M059J (cell line): ENCODE data around the gene PPM1N. TPM values are rescaled to one million over a fixed set of nuclear protein-coding genes. Genes with fewer than 3 reads are reported as not detected.

Source experiments
- DNase-seq: peaks from one replicate; pipeline ENCODE4 v3.0.0-alpha.2; 2012; ENCODE audit warnings: low read depth
- total RNA-seq: library from RNA; depleted of rRNA; stranded (reverse); fragments of >200 nt; shearing (Covaris generic); gene quantifications from 2 replicates; pipeline ENCODE4 v1.2.3, GENCODE V29; 2014; rRNA removed

The PPM1N gene, protein sequence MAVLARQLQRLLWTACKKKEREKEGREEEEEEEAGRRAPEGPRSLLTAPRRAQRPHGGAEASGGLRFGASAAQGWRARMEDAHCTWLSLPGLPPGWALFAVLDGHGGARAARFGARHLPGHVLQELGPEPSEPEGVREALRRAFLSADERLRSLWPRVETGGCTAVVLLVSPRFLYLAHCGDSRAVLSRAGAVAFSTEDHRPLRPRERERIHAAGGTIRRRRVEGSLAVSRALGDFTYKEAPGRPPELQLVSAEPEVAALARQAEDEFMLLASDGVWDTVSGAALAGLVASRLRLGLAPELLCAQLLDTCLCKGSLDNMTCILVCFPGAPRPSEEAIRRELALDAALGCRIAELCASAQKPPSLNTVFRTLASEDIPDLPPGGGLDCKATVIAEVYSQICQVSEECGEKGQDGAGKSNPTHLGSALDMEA
- 0.64 TPM in 1 of 2 replicates, not detected in the other for total RNA-seq

DNA sequence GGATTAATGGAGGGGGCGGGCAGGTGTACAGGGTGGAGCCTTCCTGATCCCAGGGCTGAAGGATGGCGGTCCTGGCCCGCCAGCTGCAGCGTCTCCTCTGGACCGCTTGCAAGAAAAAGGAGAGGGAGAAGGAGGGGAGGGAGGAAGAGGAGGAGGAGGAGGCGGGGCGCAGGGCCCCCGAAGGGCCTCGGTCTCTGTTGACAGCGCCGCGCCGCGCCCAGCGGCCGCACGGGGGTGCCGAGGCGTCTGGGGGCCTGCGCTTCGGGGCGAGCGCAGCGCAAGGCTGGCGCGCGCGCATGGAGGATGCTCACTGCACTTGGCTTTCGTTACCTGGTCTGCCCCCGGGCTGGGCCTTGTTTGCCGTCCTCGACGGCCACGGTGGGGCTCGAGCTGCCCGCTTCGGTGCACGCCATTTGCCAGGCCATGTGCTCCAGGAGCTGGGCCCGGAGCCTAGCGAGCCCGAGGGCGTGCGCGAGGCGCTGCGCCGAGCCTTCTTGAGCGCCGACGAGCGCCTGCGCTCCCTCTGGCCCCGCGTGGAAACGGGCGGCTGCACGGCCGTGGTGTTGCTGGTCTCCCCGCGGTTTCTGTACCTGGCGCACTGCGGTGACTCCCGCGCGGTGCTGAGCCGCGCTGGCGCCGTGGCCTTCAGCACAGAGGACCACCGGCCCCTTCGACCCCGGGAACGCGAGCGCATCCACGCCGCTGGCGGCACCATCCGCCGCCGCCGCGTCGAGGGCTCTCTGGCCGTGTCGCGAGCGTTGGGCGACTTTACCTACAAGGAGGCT, at the start of gene PPM1N:
TSS of gene PPM1N (plus strand) at position 33 of the 785 bp plus-strand sequence. CDS start at position 63, 30 bp downstream.
- no peak for DNase-seq

DNA sequence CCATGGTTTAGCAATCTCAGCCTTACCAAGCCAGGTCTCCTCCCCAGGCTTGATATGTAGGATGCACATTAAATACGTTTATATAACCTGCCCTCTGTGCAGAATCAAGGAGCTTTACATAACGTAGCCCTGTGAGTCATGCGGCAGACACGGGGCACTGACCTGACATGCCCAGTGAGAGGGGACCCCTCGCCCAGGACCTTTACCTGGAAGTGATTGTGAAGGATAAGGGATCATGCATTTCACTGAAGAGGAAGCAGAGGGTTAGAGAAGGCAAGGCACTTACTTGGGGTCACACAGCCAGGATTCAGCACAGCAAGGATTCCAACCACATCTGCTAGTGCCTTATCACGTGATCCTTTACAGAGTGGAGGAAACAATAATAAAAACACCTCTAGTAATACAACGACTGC, 49.4 kb upstream of the PPM1N start:
- no peak for DNase-seq

DNA sequence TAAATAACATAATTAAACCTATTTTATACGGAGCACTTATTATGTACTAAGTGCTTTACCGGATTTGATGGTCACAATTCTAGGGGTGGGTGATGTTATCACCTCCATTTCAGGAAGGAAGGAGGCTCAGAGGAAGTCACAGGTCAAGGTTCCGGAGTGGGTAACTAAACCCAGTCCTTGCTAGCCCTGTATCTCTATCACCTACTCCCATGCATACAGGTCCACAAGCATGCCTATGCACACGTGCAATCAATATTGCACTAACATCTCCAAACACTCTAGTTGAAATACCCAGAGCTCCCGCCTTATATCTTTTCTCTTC, 48.3 kb upstream of the PPM1N start:
- no peak for DNase-seq

DNA sequence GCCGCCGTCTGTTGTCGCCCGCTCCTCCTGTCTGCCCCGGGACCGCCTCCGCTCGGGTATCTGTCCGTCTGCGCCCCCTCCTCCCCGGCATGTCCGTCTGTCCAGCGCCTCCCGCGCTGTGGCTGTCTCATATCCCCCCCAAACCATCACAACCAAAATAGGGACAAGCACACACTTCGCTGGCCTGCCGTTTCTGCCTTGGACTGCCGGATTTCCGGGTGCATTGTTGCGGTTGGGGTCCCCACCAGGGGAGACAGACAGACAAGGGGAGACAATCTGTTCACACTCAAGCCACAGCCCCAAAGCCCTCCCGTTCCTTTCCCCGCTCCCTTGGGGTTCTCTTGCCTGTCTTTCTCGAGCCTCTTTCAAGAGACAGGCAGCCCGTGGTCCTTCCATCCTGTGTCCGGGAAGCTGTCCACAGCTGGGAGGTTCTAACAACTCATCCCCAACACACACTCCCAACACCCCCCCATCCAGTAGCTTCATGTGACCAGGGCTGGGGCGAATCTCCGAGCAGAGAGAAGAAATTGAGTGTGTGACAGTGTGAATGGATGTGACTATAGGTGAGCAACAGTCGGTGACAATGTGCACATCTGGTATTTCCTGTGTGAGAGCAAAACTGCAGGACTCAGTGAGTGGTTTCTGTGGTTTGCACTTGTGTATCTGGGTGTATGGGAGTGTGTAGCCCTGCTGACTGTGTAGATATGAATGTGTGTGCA, 47.0 kb upstream of the PPM1N start:
- DNase-seq, result peak; percentile 71

DNA sequence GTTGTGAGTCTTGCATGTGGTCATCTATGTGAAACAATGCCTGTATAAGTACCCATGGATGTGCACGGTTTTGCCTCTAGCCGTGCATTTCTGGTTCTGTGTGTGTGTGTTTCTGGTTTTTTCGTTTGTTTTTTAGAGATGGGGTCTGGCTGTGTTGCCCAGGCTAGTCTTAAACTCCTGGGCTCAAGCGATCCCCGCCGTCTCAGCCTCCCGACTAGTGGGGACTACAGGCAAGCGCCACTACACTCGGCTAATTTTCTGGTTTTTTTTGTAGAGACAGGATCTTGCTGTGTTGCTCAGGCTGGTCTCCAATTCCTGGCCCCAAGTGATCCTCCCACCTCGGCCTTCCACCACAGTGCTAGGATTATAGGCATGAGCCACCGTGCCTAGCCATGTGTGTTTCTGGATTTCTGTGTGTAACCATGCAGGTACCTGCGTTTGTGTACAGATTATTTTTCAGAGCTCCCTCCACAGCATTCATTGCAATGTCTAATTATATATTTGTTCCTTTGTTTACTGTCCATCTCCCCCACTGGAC, 46.3 kb upstream of the PPM1N start:
- DNase-seq, result no peak

DNA sequence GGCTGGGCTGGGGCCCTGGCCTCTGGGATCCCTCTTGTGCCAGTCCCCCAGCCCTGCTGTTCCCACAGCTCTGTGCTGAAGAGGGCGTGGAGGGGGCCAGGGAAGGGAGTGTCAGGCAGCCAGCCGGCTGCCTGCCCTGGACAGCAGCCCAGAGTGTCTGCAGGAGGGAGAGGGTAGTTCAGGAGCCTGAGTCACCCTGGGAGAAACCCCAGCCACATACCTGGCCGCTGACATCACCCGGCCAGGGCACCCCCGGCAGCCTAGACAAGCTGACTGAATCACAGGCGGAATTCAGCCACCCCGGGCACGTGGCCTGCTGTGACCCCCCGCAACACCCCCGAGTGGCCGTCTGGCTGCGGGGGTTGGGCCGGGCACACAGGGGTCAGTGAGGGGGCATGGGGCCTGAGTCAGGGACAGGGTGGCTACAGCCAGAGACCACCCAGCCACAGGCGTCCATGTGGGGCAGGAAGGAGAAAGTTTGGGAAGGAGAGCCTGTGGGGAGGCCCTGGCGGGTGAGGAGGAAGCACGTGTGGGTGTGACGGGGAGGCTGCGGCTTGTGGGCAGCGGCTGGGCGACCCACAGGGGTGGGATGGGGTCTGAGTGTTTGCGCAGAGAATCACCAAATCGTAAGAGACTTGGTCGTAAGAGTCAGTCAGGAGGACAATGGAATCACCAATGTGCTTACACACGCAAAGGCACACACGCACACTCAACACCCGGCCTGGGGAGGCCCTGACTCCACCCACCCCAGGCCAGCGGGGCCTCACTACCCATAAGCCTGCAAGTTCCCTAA, 42.3 kb upstream of the PPM1N start:
- peak; percentile 99 for DNase-seq

DNA sequence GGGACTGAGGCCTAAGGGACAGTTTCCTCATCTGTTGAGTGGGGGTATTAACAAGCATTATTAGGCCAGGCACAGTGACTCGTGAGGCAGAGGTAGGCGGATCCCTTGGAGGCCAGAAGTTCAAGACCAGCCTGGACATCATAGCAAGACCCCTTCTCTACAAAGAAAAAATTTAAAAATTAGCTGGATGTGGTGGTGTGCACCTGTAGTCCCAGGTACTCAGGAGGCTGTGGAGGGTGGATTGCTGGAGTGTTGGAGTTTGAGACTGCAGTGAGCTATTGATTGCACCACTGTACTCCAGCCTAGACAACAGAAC, 41.8 kb upstream of the PPM1N start:
- DNase-seq, result no peak

DNA sequence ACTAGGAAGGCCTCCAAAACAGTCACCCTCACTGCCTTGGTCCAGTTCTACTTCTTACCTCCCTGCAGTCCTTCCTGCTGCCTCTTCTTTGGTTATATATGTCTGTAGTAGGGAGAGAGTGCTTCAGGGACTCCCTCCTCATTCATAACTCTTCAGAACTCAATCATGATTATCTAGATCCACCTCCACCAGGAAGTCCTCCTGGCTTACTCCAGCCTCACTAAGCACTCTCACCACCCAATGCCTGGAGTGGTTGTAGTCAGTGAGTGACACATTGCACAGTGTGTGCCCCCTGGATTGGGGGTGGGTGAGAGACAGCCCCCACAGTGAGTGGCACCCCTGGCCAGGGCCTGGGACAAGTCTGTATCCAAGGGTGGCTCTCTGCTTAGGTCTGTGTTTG, 40.5 kb upstream of the PPM1N start:
- no peak for DNase-seq

DNA sequence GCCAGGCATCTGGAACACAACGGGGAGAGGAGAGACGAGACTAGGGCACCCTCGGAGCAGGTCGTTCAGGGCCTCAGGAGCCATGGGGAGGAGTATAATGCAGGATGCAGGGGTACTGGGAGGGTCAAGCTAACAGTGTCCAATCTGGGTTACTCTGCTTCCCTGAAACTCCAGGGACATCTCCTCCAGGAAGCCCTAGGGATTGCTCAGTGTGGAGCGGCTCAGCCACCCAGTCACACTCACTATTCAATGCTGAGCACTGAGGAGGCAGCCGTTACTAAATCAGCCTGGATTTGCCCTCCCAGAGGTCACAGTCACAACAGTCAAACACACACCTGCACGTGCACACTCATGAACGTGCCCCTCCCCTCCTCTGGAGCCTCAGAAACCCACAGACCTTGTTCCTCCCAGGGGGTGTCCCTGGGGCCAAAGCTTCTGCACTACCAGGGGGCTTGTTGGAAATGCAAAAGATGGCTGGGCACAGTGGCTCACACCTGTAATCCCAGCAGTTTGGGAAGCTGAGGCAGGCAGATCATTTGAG, 37.4 kb upstream of the PPM1N start:
- DNase-seq, result no peak

DNA sequence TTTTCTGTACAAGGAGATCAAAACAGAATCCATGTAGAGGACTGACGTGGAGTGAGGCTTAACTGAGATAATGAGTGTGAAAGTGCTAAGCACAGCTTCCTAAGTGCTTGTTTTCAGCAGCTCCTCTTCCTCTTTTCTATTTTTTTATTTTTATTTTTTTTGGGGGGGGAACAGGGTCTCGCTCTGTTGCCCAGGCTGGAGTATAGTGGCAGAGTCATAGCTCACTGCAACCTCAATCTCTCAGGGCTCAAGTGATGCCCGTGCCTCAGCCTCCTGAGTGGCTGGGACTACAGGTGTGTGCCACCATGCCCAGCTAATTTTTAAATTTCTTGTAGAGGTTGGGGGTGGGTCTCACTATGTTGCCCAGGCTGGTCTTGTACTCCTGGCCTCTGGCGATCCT, 36.1 kb upstream of the PPM1N start:
- no peak for DNase-seq

DNA sequence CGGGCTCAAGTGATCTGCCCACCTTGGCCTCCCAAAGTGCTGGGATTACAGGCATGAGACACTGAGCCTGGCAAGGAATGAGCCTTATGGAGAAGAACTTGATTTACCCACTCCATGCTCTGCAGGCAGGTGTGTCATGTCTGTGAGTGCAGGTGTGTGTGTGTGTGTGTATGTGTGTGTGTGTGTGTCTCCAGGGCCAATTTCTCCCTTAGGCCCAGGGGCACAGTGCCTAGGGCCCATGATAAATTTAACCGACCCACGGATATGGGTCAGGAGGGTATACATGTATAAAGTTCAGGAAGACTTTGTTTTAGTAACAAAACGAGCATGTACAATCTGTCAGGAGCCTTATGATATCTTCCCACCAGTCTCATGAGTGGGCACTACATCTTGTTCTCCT, 35.0 kb upstream of the PPM1N start:
- DNase-seq, result no peak

DNA sequence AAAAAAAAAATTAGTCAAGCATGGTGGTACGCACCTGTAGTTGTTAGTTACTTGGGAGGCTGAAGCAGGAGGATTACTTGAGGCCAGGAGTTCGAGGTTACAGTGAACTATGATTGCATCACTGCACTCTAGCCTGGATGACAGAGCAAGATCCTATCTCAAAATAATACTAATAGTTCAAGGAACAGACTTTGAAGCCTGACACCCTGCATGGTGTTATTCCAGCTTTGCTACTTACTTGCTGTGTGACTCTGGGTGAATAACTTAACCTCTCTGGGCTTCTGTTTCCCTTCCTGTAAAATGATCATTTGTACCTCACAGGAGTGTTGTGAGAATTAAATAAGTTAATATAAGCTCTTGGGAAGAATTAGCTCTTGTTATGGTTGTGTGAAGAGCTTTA, 34.0 kb upstream of the PPM1N start:
- DNase-seq, result no peak

DNA sequence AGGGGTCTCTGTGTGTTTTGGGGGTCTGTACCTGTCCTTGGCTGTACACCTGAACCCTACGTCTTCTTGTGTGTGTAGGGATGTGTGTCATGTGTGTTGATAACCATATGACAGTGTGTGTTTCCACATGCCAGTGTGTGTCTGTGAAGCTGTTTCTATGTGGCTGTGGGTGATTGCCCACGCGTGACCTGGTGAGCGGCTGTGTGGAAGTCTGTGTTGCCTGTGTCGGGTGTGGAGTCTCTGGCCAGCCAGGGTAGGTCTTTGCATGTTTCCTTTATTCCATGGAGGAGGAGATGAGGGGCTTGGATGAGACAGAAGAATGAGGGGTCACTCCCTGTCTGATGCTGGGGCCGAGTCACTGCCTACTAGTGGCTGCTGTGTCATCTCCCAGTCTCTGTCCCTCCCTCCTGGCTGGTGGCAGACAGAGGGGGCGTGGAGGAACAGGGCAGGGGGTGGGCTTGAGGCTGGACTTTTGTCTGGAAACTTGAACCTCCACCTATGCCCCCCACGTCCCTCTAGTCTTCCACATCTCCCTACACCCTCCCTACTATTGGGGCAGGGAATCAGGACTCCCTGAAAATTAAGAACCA, 33.3 kb upstream of the PPM1N start:
- DNase-seq, result no peak

DNA sequence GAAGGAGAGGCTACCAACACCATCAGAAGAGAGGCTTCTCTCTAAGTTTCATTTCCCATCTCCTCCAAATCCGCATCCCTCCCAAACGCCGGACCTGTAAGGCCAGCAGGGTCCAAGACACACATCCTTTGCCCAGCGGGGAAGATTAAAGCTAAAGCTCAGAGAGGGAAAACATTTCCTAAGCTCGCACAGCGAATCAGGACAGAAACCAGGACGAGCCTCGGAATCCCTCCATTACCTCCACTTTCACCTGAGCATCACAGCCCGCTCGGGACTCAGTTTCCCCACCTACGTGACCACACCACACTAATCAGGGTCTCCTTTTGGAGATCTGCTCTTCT, 31.2 kb upstream of the PPM1N start:
- peak; percentile 47 for DNase-seq

DNA sequence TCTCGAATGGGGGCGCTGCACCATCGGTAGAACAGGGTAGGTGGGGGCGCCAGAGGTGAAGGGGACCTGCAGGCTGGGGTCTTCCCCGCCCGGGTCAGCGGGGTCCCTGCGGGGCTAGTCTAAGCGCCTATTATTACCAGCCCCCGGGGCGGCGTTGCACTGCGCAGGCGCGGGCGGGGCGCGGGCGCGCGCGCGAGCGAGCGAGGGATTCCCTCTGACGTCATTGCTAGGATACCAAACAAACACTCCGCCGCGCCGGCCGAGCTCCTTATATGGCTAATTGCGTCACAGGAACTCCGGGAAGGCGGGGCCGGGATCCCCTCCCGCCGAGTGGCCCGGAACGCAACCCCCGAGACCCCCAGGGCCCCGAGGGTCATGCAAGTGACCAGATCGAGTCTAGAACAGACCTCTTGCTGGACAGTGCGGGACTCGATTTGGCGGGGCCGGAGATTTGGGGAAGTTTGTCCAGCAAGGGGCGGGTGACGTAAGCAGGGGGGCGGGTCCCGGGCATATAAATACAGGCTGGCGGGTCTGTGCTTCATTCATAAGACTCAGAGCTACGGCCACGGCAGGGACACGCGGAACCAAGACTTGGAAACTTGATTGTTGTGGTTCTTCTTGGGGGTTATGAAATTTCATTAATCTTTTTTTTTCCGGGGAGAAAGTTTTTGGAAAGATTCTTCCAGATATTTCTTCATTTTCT, 30.6 kb upstream of the PPM1N start, which contains the start of gene FOSB:
TSS of gene FOSB (plus strand) at position 541 of the 703 bp plus-strand sequence. CDS start 591 bp downstream, outside the sequence.
- DNase-seq, result peak; percentile 94

DNA sequence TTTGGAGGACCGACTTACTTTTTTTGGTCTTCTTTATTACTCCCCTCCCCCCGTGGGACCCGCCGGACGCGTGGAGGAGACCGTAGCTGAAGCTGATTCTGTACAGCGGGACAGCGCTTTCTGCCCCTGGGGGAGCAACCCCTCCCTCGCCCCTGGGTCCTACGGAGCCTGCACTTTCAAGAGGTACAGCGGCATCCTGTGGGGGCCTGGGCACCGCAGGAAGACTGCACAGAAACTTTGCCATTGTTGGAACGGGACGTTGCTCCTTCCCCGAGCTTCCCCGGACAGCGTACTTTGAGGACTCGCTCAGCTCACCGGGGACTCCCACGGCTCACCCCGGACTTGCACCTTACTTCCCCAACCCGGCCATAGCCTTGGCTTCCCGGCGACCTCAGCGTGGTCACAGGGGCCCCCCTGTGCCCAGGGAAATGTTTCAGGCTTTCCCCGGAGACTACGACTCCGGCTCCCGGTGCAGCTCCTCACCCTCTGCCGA, 30.0 kb upstream of the PPM1N start:
- no peak for DNase-seq

DNA sequence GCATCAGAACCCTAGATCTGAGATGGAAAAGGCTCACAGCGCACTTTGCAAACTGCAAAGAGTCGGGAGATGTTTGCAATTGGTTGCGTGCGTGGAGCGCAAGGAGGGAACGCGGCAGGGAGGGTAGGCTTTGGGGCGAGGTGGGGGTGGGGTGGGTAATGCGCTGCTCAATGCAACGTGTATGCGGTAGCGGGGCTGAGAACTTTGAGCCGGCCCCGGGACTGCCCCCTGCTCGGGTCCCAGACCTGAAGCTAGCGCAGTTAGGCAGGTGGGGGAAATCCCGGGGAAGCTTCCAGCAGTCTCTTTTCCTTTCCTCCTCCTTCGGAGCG, 29.5 kb upstream of the PPM1N start:
- no peak for DNase-seq

DNA sequence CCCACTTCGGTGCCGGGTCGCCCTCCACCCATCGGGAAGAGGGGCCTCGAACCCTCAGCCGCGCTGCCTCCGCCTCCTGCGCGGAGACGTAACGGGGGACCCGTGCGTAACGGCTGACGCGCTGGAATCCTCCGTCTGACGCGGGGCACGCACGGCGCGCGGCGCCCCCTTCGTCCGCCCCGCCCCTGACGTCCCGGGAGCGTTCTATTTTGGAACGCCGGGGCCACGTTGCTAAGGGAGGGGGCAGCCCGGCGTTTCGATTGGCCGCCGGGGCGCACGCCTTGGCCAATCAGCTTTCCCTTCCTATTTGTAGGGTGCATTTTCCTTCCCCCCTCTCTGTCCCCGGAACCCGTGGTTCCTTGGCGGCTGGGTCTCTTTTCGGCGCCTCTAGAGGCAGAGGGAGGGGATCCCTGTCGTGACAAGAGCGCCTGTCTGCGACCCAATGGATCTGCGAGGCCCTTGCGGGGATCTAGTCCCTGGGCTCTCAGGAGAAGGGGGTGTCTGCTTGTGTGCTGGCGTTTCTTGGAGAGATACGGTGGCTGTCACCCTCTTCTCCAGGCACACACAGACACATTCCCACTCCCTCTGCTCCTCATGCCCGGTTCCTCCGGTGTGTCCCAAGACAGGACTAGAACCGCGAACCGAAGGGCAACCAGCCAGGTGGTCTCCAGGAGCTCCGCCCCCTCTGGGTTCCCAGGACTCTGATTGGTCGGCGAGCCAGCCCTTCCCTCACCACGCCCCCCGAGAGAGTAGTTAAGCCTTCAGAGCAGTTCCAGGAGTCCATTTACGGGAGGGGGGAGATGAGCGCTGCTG, 28.9 kb upstream of the PPM1N start:
- DNase-seq, result peak; percentile 90
